COLO668 (cell line): ENCODE results near the gene IRF9.

Source experiments
- DNase-seq: peaks from one replicate; lab custom pipeline; 2025; ENCODE audit not compliant: unreplicated experiment; lab: John Stamatoyannopoulos, UW

IRF9 gene, protein sequence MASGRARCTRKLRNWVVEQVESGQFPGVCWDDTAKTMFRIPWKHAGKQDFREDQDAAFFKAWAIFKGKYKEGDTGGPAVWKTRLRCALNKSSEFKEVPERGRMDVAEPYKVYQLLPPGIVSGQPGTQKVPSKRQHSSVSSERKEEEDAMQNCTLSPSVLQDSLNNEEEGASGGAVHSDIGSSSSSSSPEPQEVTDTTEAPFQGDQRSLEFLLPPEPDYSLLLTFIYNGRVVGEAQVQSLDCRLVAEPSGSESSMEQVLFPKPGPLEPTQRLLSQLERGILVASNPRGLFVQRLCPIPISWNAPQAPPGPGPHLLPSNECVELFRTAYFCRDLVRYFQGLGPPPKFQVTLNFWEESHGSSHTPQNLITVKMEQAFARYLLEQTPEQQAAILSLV

DNA sequence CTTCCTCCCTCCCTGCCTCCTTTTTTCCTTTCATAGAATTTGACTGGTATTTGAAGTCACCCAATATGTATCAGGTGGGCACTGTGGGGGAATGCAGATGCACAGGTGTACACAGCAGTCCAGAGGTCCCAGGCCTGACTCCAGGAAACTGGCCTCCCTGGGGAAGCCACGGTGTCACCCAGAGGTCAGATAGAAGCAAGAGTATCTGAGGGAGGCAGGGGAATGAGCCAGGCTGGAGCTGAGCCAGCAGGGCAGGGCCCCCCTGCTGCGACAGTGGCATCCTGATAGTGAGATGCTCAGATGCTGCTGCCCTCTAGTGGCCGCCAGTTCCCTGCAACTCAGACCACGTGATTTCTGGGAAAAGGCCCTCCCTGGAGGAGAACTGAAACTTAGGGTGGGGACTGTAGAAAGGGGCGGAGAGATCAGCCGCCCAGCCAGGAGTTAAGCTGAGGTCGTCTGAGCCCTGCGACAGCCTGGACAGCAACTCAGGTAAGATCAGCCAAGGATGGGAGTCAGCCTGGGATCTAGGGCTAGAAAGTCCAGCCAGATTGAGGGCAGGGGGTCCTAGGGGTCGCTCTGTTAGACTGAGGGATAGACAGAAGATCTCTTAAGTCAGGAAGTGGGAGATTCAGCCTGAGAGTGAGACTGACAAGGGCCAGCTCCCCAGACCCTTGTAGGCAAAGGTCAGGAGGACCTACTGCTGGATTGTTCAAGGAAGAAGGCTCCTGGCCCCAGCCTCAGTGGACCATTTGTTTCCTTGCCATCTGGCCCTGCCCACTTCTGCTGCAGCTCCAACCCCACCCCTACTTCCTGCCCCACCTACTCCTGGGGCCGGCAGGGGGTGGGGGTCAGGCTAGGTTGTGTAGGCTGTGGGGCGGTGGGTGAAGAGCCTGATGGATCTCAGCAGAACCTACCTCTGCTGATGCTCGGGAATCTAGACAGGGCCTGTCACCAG is at the start of gene IRF9:
IRF9 (plus strand) TSS at position 416 of the 955 bp plus-strand sequence. CDS start 880 bp downstream, outside the sequence.
- peak; percentile 99 for DNase-seq

DNA sequence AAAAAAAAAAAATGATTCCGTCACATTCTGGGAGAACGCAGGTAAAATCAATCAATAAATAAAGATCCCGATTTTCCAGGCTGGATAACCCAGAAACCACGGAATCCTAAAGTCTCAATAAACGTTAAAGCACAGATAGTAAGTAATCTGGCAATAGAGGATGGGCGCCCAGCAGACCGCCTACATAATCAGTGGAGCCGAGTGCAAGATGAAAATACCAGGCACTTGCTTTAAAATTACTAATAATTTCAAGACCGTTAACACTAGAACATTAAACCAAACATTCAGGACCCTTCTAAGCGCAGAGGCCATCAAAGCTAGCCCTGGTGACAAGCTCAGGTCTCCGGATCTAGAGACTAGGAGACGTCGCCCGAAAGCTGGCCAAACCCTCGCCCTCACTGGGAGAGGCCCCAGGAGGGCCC is 47.7 kb upstream of the IRF9 start:
- no peak for DNase-seq

DNA sequence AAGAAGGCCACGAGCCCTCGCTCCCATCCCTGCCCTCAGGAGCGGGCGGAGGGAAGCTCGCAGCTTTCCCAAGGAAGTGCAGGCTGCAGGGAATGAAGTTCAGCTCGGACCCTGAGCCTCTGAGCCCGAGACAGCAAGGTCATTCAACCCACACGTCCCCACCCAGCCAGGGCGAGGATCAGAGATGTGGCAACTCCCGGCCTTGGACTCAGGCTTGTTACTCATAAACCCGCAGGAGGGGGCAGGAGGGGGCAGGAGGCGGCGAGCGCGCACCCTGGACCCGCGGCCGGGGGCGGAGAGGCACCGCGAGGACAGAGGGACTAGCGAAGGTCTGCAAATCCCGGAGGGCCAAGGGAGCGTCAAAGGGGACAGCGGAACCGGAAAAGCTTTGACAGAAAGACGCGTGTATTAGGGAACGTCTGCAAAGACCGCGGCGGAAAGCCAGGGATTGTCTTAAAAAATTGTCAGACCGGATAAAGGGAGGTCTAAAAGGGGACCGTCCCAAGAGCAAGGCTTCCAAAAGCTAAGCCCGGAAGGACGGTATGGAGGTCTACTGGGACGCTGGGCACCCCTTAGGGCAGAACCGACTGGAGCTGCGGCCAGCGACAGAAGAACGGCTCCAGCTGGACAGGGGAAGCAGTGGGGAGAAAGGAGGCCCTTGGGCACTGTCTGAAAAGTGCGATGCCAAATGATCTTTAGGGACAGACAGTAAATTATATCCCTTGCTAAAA is 47.1 kb upstream of the IRF9 start:
- peak; percentile 92 for DNase-seq

DNA sequence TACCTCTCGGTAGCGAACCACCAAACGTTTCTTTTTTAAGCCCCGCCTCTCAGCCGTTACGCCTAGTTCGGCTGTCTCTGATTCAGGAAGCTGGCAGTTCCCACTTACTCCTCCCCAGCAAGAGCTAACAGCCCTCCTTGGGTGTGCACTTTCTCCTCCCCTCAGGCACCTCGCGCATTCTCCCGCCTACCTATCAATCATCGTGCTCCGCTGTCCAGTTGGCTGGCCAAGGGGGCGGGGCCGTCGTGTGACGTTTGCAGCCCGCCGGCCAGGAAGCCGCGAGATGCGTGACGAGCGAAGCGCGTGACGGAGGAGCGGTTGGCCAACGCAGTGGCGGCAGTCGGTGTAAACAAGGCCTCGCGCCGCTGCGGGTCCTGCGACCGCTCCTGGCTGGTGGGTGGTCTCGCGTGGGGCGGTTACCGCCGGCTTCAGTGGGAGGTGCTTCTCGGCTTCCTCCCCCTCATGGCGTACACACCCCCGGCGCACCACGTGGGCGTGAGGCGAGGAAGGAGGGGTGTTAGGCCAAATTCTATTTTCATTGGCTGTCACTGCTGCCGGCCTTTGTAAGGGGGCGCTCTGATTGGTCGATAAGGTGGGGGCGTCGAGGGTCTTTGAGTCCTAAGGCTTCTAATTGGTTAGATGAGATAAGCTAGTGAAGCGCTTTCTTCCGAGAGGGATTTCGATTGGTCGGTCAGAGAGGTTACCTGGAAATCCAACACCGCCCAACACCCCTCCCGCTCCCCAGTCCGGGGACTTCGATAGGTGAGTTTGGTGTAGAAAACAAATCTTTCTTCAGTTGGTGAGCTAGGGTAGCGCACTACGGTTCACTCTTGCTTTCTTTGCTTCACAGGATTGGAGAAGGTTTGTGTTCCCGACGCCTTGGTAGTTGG is 46.3 kb upstream of the IRF9 start, which contains the start of the genes DCAF11 and NRL:
DCAF11 (plus strand) TSS at position 246 of the 890 bp plus-strand sequence. CDS start 818 bp downstream, outside the sequence.
NRL (minus strand) TSS at position 418 of the 890 bp plus-strand sequence. CDS start 32,101 bp downstream, outside the sequence.
- DNase-seq: peak; percentile 99

DNA sequence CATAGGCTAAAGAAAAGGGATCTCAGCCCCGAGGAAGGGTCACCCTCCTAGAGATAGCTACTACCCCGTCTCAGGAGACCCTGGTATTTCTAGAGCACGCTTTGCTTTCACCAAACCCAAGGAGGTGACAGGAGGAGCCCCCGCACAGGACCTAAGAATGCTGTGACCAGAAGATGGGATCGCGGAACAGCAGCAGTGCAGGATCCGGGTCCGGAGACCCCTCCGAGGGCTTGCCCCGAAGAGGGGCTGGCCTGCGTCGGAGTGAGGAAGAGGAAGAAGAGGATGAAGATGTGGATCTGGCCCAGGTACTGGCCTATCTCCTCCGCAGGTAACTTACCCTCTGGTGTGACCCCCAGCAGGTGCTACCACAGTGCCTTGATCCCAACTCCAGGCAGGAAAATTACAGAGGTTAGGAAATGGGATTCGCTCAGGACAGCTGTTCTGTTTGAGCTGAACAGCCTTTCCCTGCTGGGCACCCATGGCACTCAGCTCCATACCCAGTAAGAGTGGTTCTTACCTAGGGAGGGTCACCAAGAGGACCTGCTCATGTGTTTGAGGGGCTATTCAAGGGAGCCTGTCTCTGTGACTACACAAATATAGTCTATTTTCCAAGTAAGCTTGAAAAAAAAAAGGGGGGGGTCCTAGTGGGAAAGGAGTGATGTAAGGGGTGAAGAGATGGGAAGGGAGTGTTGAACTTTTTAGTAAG is 45.5 kb upstream of the IRF9 start:
- peak; percentile 16 for DNase-seq

DNA sequence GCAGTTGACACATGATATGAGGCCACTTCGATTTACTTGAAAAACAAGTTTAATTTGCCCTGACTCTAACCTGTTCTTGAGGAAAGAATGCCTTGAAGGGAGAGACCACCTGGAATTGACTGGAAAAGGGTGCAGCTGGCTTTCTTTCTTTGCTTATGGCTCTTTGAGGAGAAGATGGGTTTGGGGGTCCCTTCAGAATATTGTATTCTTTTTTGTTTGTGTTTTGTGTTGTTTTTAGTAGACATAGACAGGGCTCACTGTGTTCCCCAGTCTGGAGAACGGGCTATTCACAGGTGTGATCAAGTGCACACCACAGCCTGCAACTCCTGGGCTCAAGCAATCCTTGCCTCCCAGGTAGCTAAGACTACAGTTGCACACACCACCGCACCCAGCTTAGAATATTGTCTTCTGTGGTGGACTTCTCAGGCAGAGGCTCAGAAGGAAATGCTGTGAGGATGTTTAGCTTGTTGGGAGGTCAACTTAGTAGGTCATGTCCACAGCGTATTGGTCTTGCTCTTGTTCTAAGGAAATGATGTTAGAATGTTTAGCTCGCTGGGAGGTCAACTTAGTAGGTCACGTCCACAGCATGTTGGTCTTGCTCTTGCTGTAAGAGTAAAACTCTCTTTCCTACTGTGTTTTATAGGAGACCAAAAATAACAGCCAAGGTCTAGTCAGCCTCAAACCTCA is 44.8 kb upstream of the IRF9 start:
- no peak for DNase-seq

DNA sequence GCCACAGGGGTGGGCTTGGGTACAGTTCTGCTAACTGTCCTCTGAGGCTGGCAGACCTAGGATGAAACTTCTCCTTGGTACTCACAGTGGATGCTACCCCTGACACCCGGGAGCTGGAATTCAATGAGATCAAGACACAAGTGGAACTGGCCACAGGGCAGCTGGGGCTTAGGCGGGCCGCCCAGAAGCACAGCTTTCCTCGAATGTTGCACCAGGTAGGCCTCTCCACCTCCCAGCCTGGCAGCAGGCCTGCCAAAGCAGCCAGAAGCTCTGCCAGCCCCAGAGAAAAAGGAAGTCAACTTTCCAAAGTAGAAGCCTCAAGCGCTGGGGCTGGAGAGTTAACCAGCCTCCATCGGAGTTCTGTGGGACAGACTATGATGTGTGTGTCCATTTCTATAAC is 43.9 kb upstream of the IRF9 start:
- no peak for DNase-seq

DNA sequence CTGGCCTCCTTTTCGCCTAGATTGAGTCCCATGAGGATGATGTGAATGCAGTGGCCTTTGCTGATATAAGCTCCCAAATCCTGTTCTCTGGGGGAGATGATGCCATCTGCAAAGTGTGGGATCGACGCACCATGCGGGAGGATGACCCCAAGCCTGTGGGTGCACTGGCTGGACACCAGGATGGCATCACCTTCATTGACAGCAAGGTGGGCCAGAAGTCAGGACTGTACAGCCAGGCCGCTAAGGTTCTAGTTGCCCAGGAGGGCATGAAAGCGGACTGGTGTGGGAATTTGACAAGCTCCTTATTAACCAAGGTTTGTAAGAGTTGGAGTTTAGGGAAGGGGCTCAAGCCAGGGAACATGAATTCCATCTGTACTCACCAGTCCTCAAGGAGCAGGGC is 41.4 kb upstream of the IRF9 start:
- DNase-seq: no peak

DNA sequence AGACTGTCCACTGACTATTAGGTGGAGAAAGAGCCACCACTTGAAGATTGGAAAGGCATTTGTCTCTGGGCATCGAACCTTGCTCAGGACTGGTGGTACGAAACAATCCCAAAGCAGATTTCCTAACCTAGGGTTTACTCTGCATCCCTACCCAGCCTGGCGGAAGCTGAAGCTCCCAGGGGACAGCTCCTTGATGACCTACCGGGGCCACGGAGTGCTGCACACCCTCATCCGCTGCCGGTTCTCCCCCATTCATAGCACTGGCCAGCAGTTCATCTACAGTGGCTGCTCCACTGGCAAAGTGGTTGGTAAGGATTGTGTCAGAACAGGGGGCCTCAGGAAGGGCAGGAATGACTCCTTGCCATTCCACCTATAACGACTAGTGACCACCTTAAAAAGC is 39.9 kb upstream of the IRF9 start:
- DNase-seq: no peak

DNA sequence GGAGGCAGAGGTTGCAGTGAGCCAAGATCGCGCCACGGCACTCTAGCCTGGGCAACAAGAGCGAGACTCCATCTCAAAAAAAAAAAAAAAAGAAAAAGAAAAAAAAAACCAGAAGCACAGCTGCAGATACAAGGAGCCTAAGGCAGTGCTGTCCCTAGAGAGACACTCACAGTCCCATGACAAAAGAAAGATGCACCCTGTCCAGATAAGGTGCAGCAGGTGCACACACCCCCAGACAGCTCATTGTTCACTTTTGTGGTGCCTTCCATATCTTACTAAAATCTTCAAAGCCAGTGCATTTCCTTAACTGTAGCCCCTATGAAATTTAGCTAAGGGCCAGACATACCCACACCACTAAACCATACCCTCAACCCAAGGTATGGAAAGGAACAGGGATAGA is 38.6 kb upstream of the IRF9 start:
- DNase-seq: no peak

DNA sequence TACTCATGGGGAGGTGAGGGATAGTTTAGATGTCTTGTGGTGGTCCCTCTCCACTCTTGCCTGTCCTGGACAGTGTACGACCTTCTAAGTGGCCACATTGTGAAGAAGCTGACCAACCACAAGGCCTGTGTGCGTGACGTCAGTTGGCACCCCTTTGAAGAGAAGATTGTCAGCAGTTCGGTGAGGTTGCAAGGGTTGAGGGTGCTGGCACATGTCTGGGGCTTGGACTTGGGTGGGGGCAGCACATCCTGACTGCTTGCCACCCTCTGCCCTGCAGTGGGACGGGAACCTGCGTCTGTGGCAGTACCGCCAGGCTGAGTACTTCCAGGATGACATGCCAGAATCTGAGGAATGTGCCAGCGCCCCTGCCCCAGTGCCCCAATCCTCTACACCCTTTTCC is 38.2 kb upstream of the IRF9 start:
- no peak for DNase-seq

DNA sequence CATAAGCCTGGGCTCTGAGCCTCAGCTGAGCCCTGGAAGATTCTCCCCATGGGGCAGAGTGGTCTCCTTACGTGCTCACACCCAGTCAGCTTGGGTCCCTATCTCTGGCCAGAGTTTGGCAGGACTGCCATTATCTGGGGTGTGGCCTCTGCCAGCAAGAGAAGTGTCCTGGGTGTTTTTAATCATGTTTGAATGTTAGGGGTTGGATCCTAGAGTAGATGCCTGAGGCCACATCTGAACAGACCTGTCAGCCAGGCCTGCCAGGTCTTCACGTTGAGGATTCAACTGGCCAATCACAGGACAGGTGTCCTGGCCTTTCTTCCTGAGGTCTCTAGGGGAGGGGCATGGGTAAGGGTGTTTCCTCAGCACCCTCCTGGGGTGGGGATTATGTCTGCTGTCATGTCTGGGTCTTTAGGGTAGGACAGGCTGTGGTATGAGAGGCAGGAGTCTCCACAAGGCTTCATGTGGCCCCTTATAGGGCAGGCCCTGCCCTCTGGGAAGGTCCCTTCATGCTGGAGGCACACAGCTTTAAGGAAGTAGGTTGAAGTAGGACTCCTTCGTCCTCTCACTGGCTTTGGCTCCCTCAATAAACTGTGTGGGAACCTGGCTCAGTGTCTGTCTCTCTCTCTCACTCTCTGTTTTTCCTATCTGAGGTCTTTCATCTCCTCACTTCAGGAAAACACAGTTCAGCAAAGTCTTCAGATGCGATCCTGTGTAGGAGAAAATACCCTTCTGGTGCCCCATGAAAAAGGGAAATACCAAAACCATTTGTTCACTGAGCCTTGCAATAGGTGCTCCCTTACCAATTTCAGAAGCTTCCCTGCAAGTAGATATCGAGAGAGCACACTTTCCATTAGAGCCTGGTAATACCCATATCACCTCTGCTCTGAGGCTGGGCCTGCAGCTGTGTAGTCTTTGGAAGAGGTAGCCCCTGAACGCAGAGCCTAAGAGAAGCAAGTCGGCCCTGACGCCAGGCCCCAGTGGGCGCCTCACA is 37.3 kb upstream of the IRF9 start:
- DNase-seq: no peak

DNA sequence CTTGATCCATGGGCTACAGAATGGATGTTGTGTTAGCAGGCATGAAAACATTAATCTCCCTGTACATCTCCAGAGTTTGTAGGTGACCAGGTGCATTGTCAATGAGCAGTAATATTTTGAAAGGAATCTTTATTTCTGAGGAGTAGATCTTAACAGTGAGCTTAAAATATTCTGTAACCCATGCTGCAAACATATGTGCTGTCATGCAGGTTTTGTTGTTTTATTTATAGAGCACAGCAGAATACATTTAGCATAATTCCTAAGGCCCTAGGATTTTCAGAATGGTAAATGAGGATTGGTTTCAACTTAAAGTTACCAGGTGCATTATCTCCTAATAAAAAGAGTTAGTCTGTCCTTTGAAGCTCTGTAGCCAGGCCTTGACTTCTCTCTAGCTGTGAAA is 34.1 kb upstream of the IRF9 start:
- DNase-seq: no peak

DNA sequence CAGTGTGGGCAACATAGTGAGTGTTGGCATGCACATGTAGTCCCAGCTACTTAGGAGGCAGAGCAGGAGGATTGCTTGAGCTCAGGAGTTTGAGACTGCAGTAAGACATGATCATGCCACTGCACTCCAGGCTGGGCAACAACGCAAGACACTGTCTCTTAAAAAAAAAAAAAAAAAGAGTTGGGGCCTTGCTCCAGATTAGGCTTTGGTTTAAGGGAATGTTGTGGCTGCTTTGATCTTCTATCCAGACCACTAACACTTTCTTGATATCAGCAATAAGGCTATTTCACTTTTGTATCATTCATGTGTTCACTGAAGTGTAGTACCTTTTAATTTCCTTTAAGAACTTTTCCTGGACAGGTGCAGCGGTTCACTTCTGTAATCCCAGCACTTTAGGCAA is 33.4 kb upstream of the IRF9 start:
- no peak for DNase-seq

DNA sequence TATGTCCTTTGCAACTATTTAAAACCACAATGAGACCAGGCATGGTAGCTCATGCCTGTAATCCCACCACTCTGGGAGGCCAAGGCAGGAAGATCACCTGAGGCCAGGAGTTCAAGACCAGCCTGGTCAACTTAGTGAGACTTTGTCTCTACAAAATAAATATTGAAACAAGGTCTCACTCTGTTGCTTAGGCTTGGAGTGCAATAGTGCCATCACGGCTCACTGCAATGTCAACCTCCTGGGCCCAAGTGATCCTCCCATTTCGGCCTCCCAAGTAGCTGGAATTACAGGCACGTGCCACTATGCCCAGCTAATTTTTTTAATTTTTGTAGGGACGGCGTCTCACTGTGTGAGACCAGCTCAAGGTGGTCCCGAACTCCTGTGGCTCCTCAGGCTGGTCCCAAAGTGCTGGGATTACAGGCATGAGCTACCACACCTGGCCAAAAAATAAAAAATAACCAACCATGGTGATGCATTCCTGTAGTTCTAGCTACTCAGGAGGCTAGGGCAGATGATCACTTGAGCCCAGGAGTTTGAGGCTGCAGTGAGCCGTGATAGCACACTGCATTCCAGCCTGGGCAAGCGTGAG is 31.6 kb upstream of the IRF9 start:
- no peak for DNase-seq

DNA sequence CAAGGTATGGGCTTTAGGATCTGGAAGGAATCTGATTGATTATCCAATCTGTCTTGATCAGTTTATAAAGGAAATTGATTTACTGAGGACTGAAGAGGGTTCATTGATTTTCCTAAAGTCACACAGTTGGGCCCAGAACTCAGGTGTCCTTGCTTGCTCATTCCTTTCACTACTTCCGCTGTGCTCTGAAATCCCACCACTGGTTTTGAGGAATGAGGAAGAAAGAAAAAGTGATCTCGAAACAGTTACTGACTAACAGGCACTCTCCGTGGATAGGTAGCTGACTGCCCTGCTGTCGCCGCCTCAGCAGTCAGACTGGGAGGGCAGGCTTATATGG is 30.7 kb upstream of the IRF9 start, which contains the start of gene FITM1:
FITM1 (plus strand) TSS at position 280 of the 337 bp plus-strand sequence. CDS start 905 bp downstream, outside the sequence.
- DNase-seq: no peak
